Coronary artery (tissue), 2 donors: ENCODE measurements around the gene ABL2.
A peak's percentile ranks its signal among the peaks of the same experiment; 100 is the strongest.
"Not testable (repeated sequence)": the region's sequence is repeated elsewhere in the genome, so short reads cannot be mapped to it uniquely, and the experiment has no call there.

Experiments
- DNase-seq: peaks from one replicate; pipeline ENCODE4 v3.0.0-alpha.2; 2017; ENCODE audit warnings: low spot score
- H3K27ac ChIP-seq, 2 donors: fragments of 200-600 bp; sonication (generic); one replicate each; pipeline ENCODE4 v1.5.1; 2016 to 2019
- H3K4me3 ChIP-seq: fragments of 200-600 bp; sonication (generic); 2 replicates; pipeline ENCODE4 v1.5.1; 2016; ENCODE audit warnings: mild to moderate bottlenecking, moderate library complexity
- CTCF ChIP-seq: fragments of 200-600 bp; sonication (generic); IDR thresholded peaks from one replicate; pipeline ENCODE4 v1.5.1; 2019; ENCODE audit warnings: antibody characterized with exemption

Gene ABL2

DNA sequence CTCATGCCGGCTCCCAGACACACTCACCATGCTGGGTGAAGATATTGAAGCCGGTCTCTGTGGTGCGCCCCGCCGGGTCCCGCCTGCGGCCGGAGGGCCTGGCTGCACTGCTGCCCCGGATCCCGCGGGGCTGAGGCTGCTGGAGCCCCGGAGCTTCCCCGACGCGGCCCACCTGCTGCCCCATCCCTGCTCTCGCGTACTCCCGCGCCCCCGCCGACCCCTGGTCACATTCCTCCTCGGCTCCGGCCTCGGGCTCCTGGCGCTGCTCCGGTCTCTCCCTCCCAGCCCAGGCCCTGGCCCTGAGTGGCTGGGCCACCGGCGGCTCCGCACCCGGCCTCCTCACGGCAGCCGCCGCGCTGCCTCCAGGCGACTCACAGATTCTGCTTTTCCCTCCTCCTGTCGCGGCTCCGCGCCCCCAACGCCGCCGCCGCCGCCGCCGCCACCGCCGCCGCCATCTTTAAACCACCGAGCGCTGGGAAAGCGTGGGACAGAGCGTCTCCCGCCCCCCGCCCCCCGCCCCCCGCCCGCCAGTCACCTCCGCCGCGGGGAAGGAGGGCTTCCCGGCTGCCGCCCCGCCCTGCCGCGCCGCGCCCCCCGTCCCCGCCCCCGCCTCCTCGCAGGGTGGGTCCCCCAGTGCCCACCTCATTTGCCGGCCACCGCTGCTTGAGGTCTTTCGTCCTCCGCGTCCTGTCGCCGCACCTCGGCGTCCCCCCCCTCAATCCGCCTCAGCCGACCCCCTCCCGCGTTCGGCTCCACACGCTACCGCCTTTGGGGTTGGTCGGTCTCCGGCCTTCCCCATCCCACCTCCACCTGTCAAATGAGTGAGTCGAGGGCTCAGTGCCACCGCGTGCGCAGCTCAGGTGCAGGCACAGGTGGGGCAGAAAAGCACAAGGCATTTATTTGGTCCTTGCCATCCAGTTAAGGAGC, at the start of gene ABL2:
TSS of gene ABL2 (minus strand) at position 464 of the 927 bp plus-strand sequence. CDS start at position 184, 280 bp downstream.
- Histone ChIP-seq H3K4me3 (peak within 1 kb of the TSS; percentile 99), H3K27ac (peak within 1 kb of the TSS; percentile 93 to 96)
- TF ChIP-seq CTCF = no peak
- DNase-seq = peak; percentile 75

DNA sequence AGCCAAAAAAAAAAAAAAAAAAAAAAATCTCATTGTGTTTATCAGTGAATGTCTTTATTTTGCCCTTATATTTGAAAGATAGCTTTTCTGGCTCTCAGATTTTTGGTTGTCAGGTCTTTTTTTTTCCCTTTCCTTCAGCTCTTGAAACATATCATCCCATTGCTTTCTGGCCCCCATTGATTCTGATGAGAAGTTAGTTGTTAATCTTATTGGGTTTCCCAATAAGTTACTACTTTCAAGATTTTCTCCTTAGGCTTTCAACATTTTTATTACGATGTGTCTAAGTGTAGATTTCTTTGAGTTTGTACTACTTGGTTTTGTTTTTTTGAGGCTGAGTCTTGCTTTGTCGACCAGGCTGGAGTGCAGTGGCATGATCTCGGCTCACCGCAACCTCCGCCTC, 49.4 kb upstream of the ABL2 start:
- H3K27ac ChIP-seq = no peak overlapping the region
- no peak for TF ChIP-seq CTCF
- no peak overlapping the region for H3K4me3 ChIP-seq
- no peak for DNase-seq

GRCh38 chr1:179274424-179274823, 44.9 kb upstream of the ABL2 start:
- DNase-seq, H3K27ac ChIP-seq: not testable (repeated sequence)

DNA sequence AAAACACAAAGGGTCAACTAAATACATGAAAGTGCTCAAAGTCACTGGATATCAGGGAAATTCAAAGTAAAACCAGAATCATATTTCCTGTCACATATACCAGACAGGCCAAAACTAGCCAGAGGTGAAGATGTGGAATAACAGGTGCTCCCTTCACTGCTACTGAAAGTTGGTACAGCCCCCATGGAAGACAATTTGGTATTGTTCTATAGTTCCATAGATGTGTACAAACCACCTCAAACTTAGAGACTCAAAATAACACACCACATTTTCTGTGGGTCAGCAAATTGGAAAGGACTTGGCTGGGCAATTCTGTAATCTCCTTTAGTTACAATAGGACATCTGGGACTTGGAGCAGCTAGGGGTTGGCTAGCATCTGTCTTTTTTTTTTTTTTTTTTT, 39.6 kb upstream of the ABL2 start:
- no peak for DNase-seq
- no peak for TF ChIP-seq CTCF
- Histone ChIP-seq H3K27ac (no peak overlapping the region), H3K4me3 (no peak overlapping the region)

More at GRCh38 chr1:179274424-179274823, 44.9 kb upstream of the ABL2 start:
- H3K4me3 ChIP-seq = not testable (repeated sequence)

DNA sequence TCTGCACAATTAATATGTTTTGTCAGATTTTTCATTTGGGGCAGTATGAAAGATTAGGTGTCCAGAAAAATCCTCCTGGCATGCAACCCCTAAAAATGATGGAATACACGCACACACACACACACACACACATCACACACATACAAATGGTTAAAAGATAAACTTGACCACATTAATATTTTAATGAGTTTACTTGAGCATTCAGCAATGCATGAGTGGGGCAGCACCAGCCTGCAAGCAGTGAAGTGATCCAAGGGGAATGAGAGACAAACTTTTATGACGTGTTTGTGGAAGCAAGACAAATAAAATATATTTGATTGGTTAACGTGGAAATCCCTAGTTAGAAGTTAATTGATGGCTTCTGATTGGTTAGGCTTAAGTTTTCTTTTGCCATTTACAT, 35.0 kb upstream of the ABL2 start:
- no peak for TF ChIP-seq CTCF
- no peak overlapping the region for H3K27ac ChIP-seq
- no peak for DNase-seq
- no peak overlapping the region for H3K4me3 ChIP-seq

- no peak for TF ChIP-seq CTCF
- H3K4me3 ChIP-seq = no peak overlapping the region
- DNase-seq = no peak
- no peak overlapping the region for H3K27ac ChIP-seq
Measured at GRCh38 chr1:179263121-179263520, 33.6 kb upstream of the ABL2 start.

GRCh38 chr1:179262183-179262582, 32.7 kb upstream of the ABL2 start:
- no peak for DNase-seq
- no peak for TF ChIP-seq CTCF
- H3K4me3 ChIP-seq = no peak overlapping the region

More at GRCh38 chr1:179262183-179262582, 32.7 kb upstream of the ABL2 start:
- no peak overlapping the region for H3K27ac ChIP-seq
